ENCODE data around the gene BLM.

BLM gene

GRCh38 chr15:90790561-90790960 lies 73.4 kb downstream of the BLM start:
- no peak for DNase-seq

- no peak for DNase-seq
Observed at GRCh38 chr15:90794538-90794937, 77.4 kb downstream of the BLM start.

- no peak for DNase-seq
Observed at GRCh38 chr15:90799639-90800170, 82.6 kb downstream of the BLM start.

GRCh38 chr15:90801803-90802202 lies 84.7 kb downstream of the BLM start:
- no peak for DNase-seq

GRCh38 chr15:90807074-90807785 lies 90.1 kb downstream of the BLM start:
- no peak for DNase-seq

- no peak for DNase-seq
Observed at GRCh38 chr15:90807786-90808086, 90.6 kb downstream of the BLM start.

- no peak for DNase-seq
Observed at GRCh38 chr15:90808517-90809235, 91.5 kb downstream of the BLM start.

- no peak for DNase-seq
Observed at GRCh38 chr15:90809536-90809935, 92.4 kb downstream of the BLM start.

- DNase-seq, result no peak
Observed at GRCh38 chr15:90810354-90810753, 93.2 kb downstream of the BLM start.

- no peak for DNase-seq
Observed at GRCh38 chr15:90812171-90812957, 95.2 kb downstream of the BLM start.

GRCh38 chr15:90812958-90813265 lies 95.8 kb downstream of the BLM start:
- DNase-seq, result no peak

GRCh38 chr15:90813796-90814190 lies 96.6 kb downstream of the BLM start:
- peak in 2 of 3 experiments; percentile 49 to 61 for DNase-seq

GRCh38 chr15:90814191-90814821 lies 97.2 kb downstream of the BLM start:
- DNase-seq, result peak in 2 of 3 experiments; percentile 49 to 50

- DNase-seq, result no peak
Observed at GRCh38 chr15:90816401-90817116, 99.4 kb downstream of the BLM start.

GRCh38 chr15:90817117-90818057 lies 100.2 kb downstream of the BLM start:
- DNase-seq, result no peak

- DNase-seq, result peak; percentile 56 to 78 (median 65)
Observed at GRCh38 chr15:90818251-90819210, 101.4 kb downstream of the BLM start.

GRCh38 chr15:90819390-90819789 lies 102.2 kb downstream of the BLM start:
- no peak for DNase-seq

GRCh38 chr15:90819850-90820249 lies 102.7 kb downstream of the BLM start:
- no peak for DNase-seq

GRCh38 chr15:90820481-90820880 lies 103.3 kb downstream of the BLM start:
- no peak for DNase-seq

Measured in NCI-H1417 (cell line).